ENCODE data around the gene MOGAT3. TPM values are rescaled to one million over a fixed set of nuclear protein-coding genes. Genes with fewer than 3 reads are reported as not detected.

Gene MOGAT3
- total RNA-seq, 4 donors from 2014 or later = not detected

GRCh38 chr7:101211501-101211900, 10.7 kb upstream of the MOGAT3 start:
- DNase-seq = no peak
- TF ChIP-seq POLR2A (IDR thresholded peaks at IDR 0.05) (no peak), CTCF (IDR thresholded peaks at IDR 0.05) (no peak)
- Histone ChIP-seq H3K27me3 (no peaks in the 10 kb centered on the region), H3K9me3 (no peaks in the 10 kb centered on the region), H3K27ac (no peak overlapping the region), H3K4me1 (peaks cover 0 to 1% of the 10 kb centered on the region in 2 donors), H3K36me3 (no peaks in the 10 kb centered on the region), H3K4me3 (no peak overlapping the region)
- intact Hi-C loops (cut with DNase I; ENCODE audit: low total_unique reads) = no loop called here

GRCh38 chr7:101210143-101210542, 9.3 kb upstream of the MOGAT3 start:
- no peak for TF ChIP-seq POLR2A (IDR thresholded peaks at IDR 0.05)
- no peaks in the 10 kb centered on the region for H3K9me3 ChIP-seq
- H3K4me1 ChIP-seq = no peaks in the 10 kb centered on the region
- no peak for DNase-seq
- no peaks in the 10 kb centered on the region for H3K27me3 ChIP-seq
- no peak overlapping the region for H3K27ac ChIP-seq
- intact Hi-C loops (cut with DNase I; ENCODE audit: low total_unique reads) = no loop called here
- no peak overlapping the region for H3K4me3 ChIP-seq
- H3K36me3 ChIP-seq = no peaks in the 10 kb centered on the region

- intact Hi-C loops (cut with DNase I; ENCODE audit: low total_unique reads) = no loop called here
Observed at GRCh38 chr7:101208794-101209193, 8.0 kb upstream of the MOGAT3 start.

GRCh38 chr7:101207459-101207858, 6.6 kb upstream of the MOGAT3 start:
- H3K9me3 ChIP-seq = no peaks in the 10 kb centered on the region
- H3K4me3 ChIP-seq = no peak overlapping the region
- TF ChIP-seq POLR2A (IDR thresholded peaks at IDR 0.05) = no peak
- no peak for TF ChIP-seq CTCF (IDR thresholded peaks at IDR 0.05)
- intact Hi-C loops (cut with DNase I; ENCODE audit: low total_unique reads) = no loop called here
- H3K4me1 ChIP-seq = no peaks in the 10 kb centered on the region
- no peak for DNase-seq
- no peaks in the 10 kb centered on the region for H3K36me3 ChIP-seq
- no peaks in the 10 kb centered on the region for H3K27me3 ChIP-seq
- H3K27ac ChIP-seq = no peak overlapping the region

More at GRCh38 chr7:101208794-101209193, 8.0 kb upstream of the MOGAT3 start:
- Histone ChIP-seq H3K9me3 (no peaks in the 10 kb centered on the region), H3K27me3 (no peaks in the 10 kb centered on the region), H3K36me3 (no peaks in the 10 kb centered on the region), H3K4me1 (no peaks in the 10 kb centered on the region), H3K27ac (no peak overlapping the region), H3K4me3 (no peak overlapping the region)
- TF ChIP-seq POLR2A (IDR thresholded peaks at IDR 0.05) (no peak), CTCF (IDR thresholded peaks at IDR 0.05) (no peak)
- DNase-seq = no peak

GRCh38 chr7:101206665-101207042, 5.8 kb upstream of the MOGAT3 start:
- Histone ChIP-seq H3K4me3 (no peak overlapping the region), H3K27me3 (peaks cover 0 to 8% of the 10 kb centered on the region in 2 donors), H3K36me3 (no peaks in the 10 kb centered on the region), H3K27ac (no peak overlapping the region), H3K4me1 (peaks cover 0 to 4% of the 10 kb centered on the region in 2 donors), H3K9me3 (no peaks in the 10 kb centered on the region)
- intact Hi-C loops (cut with DNase I; ENCODE audit: low total_unique reads) = no loop called here
- DNase-seq = no peak
- TF ChIP-seq CTCF (IDR thresholded peaks at IDR 0.05) (no peak), POLR2A (IDR thresholded peaks at IDR 0.05) (no peak)

Data from uterus (tissue), 4 donors.